HepG2 (cell line): ENCODE data around the gene CHD9. TPM values are rescaled to one million over a fixed set of nuclear protein-coding genes. Genes with fewer than 3 reads are reported as not detected.

Experiments used
- ADNP ChIP-seq: sonication (generic); formaldehyde crosslinking; IDR thresholded peaks from 2 replicates; pipeline ENCODE4 v1.4.0; 2020; ENCODE audit warnings: missing genetic modification reagents
- ATRX ChIP-seq: sonication (generic); formaldehyde crosslinking; IDR thresholded peaks from 2 replicates; pipeline ENCODE4 v1.4.0; 2020; ENCODE audit warnings: missing genetic modification reagents, borderline replicate concordance
- CREB1 ChIP-seq, 2 experiments: fragments of 450-650 bp in 1 of 2; IDR thresholded peaks; 2 replicates each; pipeline ENCODE4 v1.6.1; 2016 to 2017; ENCODE audit warnings: control low read depth in 1 of 2, mild to moderate bottlenecking in 1 of 2, missing compliant biosample characterization in 1 of 2, missing genetic modification characterization in 1 of 2
- DPF2 ChIP-seq: sonication (generic); formaldehyde crosslinking; IDR thresholded peaks from 2 replicates; pipeline ENCODE4 v1.4.0; 2020; ENCODE audit warnings: mild to moderate bottlenecking, low read depth, missing genetic modification reagents, borderline replicate concordance
- FOSL1 ChIP-seq: sonication (generic); formaldehyde crosslinking; IDR thresholded peaks from 2 replicates; pipeline ENCODE4 v1.9.0; 2021; ENCODE audit warnings: missing genetic modification reagents, borderline replicate concordance
- GRHL1 ChIP-seq: sonication (generic); formaldehyde crosslinking; conservative IDR thresholded peaks from 2 replicates; pipeline ENCODE4 v1.8.0; 2022; ENCODE audit warnings: missing genetic modification reagents
- HES4 ChIP-seq: sonication (generic); formaldehyde crosslinking; IDR thresholded peaks from 2 replicates; pipeline ENCODE4 v1.9.0; 2021; ENCODE audit warnings: mild to moderate bottlenecking, missing genetic modification reagents, borderline replicate concordance
- HMG20A ChIP-seq: IDR thresholded peaks from 2 replicates; pipeline ENCODE4 v1.6.1; 2016; ENCODE audit warnings: borderline replicate concordance
- HNRNPLL ChIP-seq: fragments of 200-400 bp; formaldehyde crosslinking; IDR thresholded peaks from 2 replicates; pipeline ENCODE4 v1.6.1; 2017; ENCODE audit warnings: mild to moderate bottlenecking, low read depth, low read length; ENCODE audit not compliant: poor library complexity, severe bottlenecking
- IRF2 ChIP-seq: IDR thresholded peaks from 2 replicates; pipeline ENCODE4 v1.6.1; 2018; ENCODE audit warnings: missing genetic modification reagents, missing compliant biosample characterization
- KDM2A ChIP-seq: sonication (generic); formaldehyde crosslinking; IDR thresholded peaks from 2 replicates; pipeline ENCODE4 v1.4.0; 2020; ENCODE audit warnings: low read depth, missing genetic modification reagents, borderline replicate concordance
- KDM5B ChIP-seq: sonication (generic); formaldehyde crosslinking; IDR thresholded peaks from 2 replicates; pipeline ENCODE4 v1.4.0; 2020; ENCODE audit warnings: missing genetic modification reagents, mild to moderate bottlenecking, borderline replicate concordance
- ONECUT2 ChIP-seq: sonication (generic); formaldehyde crosslinking; IDR thresholded peaks from 2 replicates; pipeline ENCODE4 v1.4.0; 2020; ENCODE audit warnings: missing genetic modification reagents
- RFX1 ChIP-seq: fragments of 450-650 bp; IDR thresholded peaks from 2 replicates; pipeline ENCODE4 v1.6.1; 2017
- RNF2 ChIP-seq: fragments of 450-650 bp; conservative IDR thresholded peaks from 2 replicates; pipeline ENCODE4 v1.6.1; 2016; ENCODE audit warnings: low read depth
- RORA ChIP-seq: sonication (generic); formaldehyde crosslinking; IDR thresholded peaks from 2 replicates; pipeline ENCODE4 v1.5.0; 2020; ENCODE audit warnings: mild to moderate bottlenecking, missing genetic modification reagents, moderate library complexity
- SPEN ChIP-seq: sonication (generic); formaldehyde crosslinking; IDR thresholded peaks from 2 replicates; pipeline ENCODE4 v1.5.1; 2020; ENCODE audit warnings: low read depth, mild to moderate bottlenecking, missing genetic modification reagents
- SUZ12 ChIP-seq: fragments of 150-350 bp; IDR thresholded peaks from 2 replicates; pipeline ENCODE4 v1.6.1; 2014; ENCODE audit warnings: low read depth, low read length
- SYNCRIP ChIP-seq: fragments of 200-400 bp; formaldehyde crosslinking; IDR thresholded peaks from 2 replicates; pipeline ENCODE4 v1.6.1; 2018; ENCODE audit warnings: mild to moderate bottlenecking, low read depth, low read length; ENCODE audit not compliant: insufficient read depth
- ZFP36L2 ChIP-seq: sonication (generic); formaldehyde crosslinking; IDR thresholded peaks from 2 replicates; pipeline ENCODE4 v1.4.0; 2020; ENCODE audit warnings: missing genetic modification reagents
- ZNF276 ChIP-seq: sonication (generic); formaldehyde crosslinking; IDR thresholded peaks from 2 replicates; pipeline ENCODE4 v1.4.0; 2020; ENCODE audit warnings: mild to moderate bottlenecking, low read depth, missing genetic modification reagents
- ZNF549 ChIP-seq: sonication (generic); formaldehyde crosslinking; IDR thresholded peaks from 2 replicates; pipeline ENCODE4 v1.5.0; 2020; ENCODE audit warnings: missing genetic modification reagents
- ZNF572 ChIP-seq: sonication (generic); formaldehyde crosslinking; IDR thresholded peaks from 2 replicates; pipeline ENCODE4 v1.5.1; 2020; ENCODE audit warnings: mild to moderate bottlenecking, missing genetic modification reagents
- ZNF777 ChIP-seq: sonication (generic); formaldehyde crosslinking; IDR thresholded peaks from 2 replicates; pipeline ENCODE4 v1.4.0; 2020; ENCODE audit warnings: missing genetic modification reagents
- ZNF83 ChIP-seq: sonication (generic); formaldehyde crosslinking; IDR thresholded peaks from 2 replicates; pipeline ENCODE4 v1.4.0; 2020; ENCODE audit warnings: missing genetic modification reagents, mild to moderate bottlenecking, borderline replicate concordance
- ZNF878 ChIP-seq: sonication (generic); formaldehyde crosslinking; IDR thresholded peaks from 2 replicates; pipeline ENCODE4 v1.8.1; 2023; ENCODE audit warnings: mild to moderate bottlenecking, missing genetic modification reagents, moderate library complexity
- polyA plus RNA-seq, 8 experiments: library from polyadenylated mRNA; depleted of rRNA in 3 of 8; stranded (reverse) in 7 of 8; unstranded in 1 of 8; fragments of >200 nt; fragmentation: Illumina TruSeq in 4 of 8; extraction: Trizol in 4 of 8; gene quantifications; 2 replicates each; pipeline versions ENCODE4 v1.2.1 to v1.2.3, GENCODE V29; 2011 to 2016; ENCODE audit warnings: low read depth in 4 of 8, missing spikeins in 1 of 8, mixed read lengths in 1 of 8; ENCODE audit not compliant: insufficient read depth in 1 of 8
- total RNA-seq, 5 experiments: library from RNA; depleted of rRNA; stranded (reverse); fragments of >200 nt; fragmentation: Illumina TruSeq; extraction: Trizol; gene quantifications; 2 replicates each; pipeline ENCODE4 v1.2.3, GENCODE V29; 2016; ENCODE audit warnings: low read depth in 1 of 5

Gene CHD9
- total and polyA plus RNA-seq, 2 of the 13 experiments (the other 11 are each of a cell fraction or from before 2014, with no cell fraction given), result 23.4 to 27.7 TPM

- TF ChIP-seq SYNCRIP (no peak), ONECUT2 (CRISPR knock-in tag) (no peak), RFX1 (no peak), FOSL1 (peak; percentile 75), ADNP (CRISPR knock-in tag) (no peak), ZFP36L2 (no peak), ZNF549 (CRISPR knock-in tag) (no peak), DPF2 (CRISPR knock-in tag) (peak; percentile 34; the same call in 1 of the 2 replicates), HES4 (CRISPR knock-in tag) (0 out of 2 replicates have a peak, but pooled peaks have one; percentile 50), ATRX (CRISPR knock-in tag) (no peak), RNF2 (no peak), KDM5B (CRISPR knock-in tag) (peak; percentile 60; the same call in 1 of the 2 replicates), HNRNPLL (peak; percentile 69), SUZ12 (no peak), HMG20A (no peak), KDM2A (CRISPR knock-in tag) (peak; percentile 66), IRF2 (CRISPR knock-in tag) (0 out of 2 replicates have a peak, but pooled peaks have one; percentile 31), ZNF276 (CRISPR knock-in tag) (no peak; the same call in 1 of the 2 replicates), CREB1 (IDR thresholded peaks at IDR 0.05) (no peak), CREB1 (CRISPR knock-in tag; IDR thresholded peaks at IDR 0.05) (no peak), RORA (CRISPR knock-in tag) (peak; percentile 12; the same call in 1 of the 2 replicates), ZNF572 (CRISPR knock-in tag) (no peak), ZNF777 (CRISPR knock-in tag) (0 out of 2 replicates have a peak, but pooled peaks have one; percentile 18), GRHL1 (CRISPR knock-in tag) (no peak), ZNF83 (CRISPR knock-in tag) (no peak), ZNF878 (CRISPR knock-in tag) (no peak), SPEN (CRISPR knock-in tag) (no peak; the same call in 1 of the 2 replicates)
Measured at GRCh38 chr16:53099318-53100130, 44.7 kb downstream of the CHD9 start (continued).
